CD4-positive, alpha-beta T cell treated with Interleukin-1 beta for 1 hour (primary cell): ENCODE results near the gene PIGN.

Experiments used
- DNase-seq, 2 donors: peaks; one replicate each; pipeline ENCODE4 v3.0.0-alpha.2; 2020 to 2022

The PIGN gene, protein sequence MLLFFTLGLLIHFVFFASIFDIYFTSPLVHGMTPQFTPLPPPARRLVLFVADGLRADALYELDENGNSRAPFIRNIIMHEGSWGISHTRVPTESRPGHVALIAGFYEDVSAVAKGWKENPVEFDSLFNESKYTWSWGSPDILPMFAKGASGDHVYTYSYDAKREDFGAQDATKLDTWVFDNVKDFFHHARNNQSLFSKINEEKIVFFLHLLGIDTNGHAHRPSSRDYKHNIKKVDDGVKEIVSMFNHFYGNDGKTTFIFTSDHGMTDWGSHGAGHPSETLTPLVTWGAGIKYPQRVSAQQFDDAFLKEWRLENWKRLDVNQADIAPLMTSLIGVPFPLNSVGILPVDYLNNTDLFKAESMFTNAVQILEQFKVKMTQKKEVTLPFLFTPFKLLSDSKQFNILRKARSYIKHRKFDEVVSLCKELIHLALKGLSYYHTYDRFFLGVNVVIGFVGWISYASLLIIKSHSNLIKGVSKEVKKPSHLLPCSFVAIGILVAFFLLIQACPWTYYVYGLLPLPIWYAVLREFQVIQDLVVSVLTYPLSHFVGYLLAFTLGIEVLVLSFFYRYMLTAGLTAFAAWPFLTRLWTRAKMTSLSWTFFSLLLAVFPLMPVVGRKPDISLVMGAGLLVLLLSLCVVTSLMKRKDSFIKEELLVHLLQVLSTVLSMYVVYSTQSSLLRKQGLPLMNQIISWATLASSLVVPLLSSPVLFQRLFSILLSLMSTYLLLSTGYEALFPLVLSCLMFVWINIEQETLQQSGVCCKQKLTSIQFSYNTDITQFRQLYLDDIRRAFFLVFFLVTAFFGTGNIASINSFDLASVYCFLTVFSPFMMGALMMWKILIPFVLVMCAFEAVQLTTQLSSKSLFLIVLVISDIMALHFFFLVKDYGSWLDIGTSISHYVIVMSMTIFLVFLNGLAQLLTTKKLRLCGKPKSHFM

DNA sequence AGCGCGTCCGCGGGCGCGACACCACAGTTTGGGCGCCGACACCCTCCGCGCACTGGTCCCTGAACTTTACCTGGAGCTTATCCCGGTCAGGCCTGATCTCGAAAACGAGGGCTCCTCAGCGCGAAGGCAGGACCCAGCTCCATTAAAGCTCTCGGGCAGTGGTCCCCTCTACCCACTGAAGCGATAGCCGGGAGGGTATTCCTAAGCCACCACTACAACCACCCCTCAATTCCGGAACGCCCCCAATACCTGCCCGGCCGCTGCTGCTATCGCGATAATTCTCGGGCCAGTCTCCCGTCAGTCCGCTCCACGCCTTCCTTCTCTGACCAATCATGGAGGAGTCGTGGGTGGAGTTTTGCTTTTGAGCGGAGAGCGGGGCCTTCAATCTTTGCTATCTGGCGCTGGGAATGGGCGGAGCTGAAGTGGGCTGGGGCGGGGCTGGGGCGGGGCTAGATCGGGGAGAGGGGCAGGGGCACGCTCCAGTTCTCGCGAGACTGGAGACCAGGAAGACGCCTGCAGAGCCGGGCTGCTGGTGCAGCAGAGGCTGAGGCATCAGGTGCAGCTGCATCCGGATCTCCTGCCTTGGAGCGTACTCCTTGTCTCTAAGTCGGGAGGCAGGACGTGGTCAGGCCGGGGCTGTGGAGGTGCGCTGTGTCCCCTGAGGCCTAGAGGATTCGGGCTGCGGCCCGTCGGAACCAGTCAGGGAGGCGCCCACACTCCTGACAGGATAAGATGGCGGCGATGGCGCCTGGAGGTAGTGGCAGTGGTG, at the start of gene PIGN, which contains the start of gene RELCH:
PIGN (minus strand) TSS at position 283 of the 769 bp plus-strand sequence. CDS start 25,703 bp downstream, outside the sequence.
RELCH (plus strand) TSS at position 482 of the 769 bp plus-strand sequence; CDS start at position 733, 251 bp downstream.
- DNase-seq: peak; percentile 97 to 98

DNA sequence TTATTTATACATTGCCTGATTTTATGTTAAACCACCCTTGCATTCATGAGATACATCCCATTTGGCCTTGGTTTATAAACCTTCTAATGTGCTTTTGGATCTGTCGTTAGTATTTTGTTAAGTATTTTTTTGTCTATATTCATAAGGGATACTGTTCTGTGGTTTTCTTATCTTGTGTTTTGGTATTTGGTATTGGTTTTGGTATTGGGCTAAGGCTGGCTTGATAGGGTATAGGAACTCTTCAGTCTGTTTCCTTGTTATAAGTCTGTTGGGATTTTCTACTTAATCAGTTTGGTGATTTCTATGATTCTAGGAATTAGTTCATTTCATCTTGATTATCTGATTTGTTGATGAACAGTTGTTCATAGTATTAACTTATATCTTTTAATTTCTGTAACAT, 49.4 kb upstream of the PIGN start:
- DNase-seq: no peak

DNA sequence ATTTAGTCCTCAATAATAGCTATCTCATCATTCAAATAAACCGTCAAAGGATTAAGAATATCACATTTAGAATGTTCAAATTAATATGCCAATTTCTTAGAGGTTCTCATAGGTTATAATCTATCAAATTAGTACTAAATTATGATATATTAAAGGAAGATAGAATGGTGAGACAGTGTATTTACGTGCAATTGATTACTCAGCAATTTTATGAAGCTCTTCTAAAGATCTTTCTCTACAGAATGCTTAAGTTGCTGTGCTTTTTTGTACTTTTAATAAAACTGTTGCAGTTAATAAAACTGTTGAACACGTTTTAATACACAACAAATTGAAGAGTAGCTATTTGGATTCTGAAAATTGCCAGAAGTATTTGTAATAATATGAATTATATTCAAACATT, 39.2 kb upstream of the PIGN start:
- no peak for DNase-seq

DNA sequence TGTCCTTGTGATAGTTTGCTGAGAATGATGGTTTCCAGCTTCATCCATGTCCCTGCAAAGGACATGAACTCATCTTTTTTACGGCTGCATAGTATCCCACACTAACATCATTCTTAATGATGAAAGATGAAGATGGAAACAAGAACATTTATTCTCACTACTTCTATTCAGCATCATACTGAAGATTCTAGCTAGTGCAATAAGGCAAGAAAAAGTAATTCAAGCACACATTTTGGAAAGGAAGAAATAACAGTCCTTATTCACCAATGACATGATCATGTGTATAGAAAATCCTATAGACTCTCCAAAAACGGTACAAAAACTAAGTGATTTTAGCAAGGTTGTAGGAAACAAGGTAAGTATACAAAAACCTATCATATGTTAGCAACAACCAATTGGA, 37.4 kb upstream of the PIGN start:
- no peak for DNase-seq

DNA sequence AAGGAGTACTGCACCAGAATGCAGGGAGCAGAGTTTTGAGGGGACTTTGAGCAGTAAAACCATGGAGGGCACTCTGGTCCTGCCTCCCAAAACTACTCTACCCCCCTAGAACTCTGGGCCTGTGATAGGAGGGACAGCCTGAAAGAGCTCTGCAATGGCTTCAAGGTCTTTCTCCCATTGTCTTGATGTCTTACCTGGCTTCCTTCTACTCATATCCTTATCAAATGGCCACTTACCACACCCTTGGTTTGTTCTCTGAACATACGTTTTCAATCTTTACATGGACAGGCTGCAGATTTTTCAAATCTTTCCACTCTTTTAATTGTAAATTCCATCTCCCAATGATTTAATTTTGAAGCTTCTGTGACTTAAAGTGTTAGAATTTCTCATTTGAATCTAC, 27.9 kb upstream of the PIGN start:
- no peak for DNase-seq

DNA sequence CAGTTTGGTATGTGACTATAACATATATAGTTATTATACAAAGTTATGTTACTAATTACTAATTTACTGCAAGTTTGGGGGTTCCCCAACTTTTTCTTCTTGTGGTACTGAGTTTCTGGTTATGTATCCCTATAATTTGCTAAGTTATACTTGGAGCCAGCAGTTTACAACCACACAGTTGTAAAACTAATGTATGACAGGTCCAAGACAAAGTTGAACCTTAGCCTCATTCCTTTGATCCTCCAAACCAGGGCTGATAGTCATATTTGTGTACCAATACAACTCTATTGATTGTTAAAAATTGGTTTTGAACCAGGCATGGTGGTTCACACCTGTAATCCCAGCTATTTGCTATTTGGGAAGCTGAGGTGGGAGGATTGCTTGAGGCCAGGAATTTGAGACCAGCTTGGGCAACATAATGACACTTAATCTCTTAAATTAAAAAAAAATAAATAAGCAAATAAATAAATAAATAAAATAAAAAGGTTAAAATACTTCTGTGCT, 24.5 kb upstream of the PIGN start:
- no peak for DNase-seq

DNA sequence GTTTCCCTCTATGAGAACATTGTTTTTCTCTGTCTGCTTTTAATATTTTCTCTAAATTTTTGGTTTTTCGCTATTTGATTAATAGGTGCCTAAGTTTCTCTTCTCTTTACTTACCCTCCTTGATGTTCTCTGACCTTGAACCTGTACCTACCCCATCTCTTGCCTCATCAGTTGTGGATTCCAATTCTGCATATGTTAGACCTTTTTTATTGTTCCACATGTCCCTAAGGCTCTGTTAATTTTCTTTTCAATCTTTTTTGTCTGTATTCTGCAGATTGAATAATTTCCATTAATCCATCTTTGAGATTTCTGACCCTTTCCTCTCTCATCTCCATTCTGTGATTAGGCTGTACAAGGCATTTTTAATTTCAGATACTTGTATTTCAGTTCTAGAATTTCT, 23.3 kb upstream of the PIGN start:
- no peak for DNase-seq

DNA sequence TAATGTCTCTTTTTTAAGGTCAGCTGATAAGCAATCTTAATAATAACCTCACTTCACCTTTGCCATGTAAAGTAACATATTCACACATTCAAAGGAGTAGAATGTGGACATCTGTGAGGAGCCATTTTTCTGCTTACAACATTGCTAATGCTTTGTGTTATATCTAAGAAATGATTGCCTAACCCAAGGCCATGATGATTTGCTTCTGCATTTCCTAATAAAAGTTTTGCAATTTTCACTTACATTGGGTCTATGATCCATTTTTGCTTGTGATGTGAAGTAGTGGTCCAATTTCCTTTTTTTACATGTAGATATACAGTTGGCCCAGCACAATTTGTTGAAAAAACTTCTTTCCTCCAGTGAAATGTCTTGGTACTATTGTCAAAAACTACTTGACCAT, 22.2 kb upstream of the PIGN start:
- no peak for DNase-seq

DNA sequence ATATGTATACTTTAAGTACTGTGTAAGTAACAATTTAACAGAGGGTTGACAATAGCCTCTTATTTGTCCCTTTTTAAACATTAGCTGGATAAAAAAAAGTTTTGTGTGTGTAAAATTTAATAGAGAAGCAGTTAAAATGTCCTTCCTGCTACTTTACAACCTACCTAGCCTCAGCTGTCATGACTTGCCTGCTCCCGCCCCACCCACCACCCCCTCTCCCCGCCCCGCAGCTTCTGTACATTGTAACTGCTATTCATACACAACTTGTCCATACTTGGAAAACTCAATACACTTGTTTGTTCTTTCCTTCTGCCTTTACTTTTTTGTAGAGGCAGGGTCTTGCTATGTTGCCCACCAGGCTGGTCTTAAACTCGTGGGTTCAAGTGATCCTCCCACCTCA, 19.7 kb upstream of the PIGN start:
- DNase-seq: no peak

DNA sequence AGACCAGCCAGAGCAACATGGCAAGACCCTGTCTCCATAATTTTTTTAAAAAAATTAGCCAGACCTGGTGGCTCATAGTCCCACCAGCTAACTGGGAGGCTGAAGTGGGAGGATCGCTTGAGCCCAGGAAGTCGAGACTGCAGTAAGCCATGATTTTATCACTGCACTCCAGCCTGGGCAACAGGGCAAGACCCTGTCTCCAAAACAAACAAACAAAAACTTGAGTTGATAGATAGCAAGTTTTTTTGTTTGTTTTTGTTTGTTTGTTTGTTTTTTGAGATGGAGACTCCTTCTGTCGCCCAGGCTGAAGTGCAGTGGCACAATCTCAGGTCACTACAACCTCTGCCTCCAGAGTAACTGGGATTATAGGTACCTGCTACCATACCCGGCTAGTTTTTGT, 19.0 kb upstream of the PIGN start:
- no peak for DNase-seq

DNA sequence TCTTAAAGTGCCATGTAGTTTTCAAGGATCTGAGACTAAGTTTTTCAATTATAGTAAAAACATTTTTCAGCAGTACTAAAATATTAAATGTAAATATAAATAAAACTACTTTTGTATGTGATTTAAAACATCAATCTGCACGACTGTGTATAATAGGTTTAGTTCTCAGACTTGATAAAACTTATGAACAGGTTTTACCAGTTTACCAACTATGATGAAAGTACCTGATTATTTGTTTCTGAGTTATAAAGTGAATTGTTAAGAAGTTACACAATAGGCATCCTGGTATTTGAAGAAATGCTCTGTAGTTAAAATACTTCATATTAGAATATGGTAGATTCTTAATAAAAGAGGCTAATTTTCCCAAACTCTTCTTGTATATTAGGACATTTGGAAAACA, 15.0 kb upstream of the PIGN start:
- DNase-seq: no peak

DNA sequence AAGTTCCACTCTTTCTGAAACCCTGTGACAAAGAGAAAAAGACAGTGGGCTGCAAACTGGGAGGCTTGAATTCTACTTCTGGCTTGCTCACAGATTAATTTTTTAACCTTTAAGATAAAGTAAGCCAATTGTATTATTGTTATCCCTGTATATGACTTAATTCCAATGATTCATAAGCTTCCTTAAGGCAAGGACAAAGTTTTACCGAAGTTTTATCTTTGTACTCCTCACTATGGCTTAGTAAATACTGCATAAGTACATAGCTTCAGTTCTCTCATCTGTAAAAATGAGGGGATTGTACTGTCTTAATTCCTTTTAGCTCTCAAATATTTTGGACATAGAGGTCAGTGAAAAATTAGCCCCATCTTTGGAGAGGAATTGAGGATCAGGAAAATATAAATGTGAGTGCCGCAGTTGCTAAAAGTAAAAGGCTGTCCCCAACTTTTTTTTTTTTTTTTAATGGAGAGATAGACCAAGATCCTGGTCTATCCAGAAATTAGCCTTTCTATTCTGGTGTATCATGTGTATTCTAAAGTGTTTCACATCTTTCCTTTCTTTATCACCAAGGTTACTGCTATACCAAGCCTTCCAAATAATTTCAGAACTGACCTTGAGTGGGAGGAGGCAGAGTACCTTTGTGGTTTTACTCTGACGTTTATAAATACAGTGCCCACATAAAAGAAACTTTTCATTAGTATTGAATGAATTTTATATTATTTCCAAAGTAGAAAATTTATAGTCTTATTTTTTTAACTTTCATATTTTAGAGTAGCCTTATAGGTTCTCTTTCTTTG, 13.5 kb upstream of the PIGN start:
- DNase-seq: no peak

DNA sequence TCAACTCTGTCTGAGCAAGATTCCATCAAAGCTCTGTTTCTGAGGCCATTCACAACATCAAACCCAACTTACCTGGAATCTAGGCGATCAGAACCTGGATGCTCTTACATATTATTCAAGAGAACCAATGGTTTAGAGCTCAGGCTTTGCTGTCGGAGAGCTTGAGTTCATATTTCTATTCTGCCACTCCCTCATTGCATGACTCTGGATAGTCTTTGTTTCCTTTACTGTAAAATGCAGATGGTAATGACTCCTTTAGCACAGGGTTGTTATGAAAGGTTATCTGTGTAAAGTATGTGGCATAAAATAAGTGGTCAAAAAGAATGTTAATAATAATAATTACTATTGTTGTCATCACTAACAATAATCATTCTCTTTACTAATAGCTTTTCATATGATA, 12.8 kb upstream of the PIGN start:
- no peak for DNase-seq

DNA sequence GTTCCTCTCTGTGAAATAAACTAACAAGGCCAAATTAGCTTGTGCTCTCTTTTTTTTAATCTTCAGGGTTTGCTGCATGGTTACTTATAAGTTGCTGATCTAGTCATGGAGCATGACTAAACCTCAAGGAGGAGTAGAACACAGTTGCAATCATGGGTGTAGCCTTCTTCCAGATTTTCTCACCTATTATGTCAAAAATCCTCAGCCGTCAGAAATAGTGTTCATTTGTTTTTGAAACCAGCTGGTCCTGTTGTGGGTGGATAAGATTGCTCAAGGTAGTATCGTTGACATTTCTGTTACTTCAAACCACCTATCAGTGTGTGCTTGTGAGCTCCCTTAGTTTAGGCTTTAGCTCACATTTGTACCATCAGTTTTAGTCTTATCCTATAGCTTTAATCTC, 11.4 kb upstream of the PIGN start:
- DNase-seq: no peak

DNA sequence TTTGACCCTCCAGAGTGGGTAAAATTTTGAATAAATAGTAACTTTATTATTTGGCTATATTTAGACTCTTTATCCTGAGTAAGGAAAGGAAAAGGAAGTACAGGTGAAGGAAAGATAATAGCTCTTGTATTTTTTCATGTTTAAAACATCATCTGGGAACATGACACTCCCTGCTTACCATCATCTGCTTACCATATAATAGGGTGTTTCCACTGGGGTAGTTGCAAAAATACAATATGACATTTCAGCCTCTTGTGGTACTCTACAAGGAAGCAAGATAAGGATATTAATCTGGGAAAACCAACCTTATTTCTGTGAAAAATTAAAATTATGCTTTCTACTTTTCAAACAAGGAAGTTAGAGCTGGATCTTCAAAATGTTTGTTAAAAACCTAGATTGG, 10.1 kb upstream of the PIGN start:
- no peak for DNase-seq

DNA sequence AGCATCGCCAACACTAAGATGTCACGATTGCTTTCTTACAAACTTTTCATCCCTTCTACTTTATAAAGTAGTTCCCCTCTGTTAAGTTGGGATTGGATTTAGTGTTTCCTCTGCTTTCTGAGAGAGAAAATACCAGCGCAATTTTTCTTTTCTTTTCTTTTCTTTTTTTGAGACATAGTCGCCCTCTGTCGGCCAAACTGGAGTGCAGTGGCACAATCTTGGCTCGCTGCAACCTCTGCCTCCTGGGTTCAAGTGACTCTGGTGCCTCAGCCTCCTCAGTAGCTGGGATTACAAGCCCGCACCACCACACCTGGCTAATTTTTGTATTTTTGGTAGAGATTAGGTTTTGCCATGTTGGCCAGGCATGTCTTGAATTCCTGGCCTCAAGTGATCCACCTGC, 9.2 kb upstream of the PIGN start:
- DNase-seq: no peak

DNA sequence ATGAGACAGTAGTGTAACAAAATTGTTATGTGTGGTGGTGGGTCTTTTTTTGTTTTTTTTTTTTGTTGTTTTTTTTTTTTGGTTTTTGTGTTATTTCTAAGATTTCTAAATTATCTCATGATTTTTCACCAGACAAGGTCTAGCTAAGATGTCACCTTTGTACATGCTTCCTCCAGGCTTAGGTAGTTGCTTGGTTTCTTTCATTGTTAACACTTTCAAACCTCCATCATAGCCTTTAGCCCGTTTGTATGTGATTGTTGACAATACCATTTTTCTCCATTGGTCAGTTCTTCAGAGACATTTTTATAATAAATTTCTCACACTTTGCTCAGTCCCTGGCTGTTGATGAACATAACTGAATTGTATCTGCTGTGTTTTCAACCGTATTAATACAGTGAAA, 2.4 kb upstream of the PIGN start:
- no peak for DNase-seq

DNA sequence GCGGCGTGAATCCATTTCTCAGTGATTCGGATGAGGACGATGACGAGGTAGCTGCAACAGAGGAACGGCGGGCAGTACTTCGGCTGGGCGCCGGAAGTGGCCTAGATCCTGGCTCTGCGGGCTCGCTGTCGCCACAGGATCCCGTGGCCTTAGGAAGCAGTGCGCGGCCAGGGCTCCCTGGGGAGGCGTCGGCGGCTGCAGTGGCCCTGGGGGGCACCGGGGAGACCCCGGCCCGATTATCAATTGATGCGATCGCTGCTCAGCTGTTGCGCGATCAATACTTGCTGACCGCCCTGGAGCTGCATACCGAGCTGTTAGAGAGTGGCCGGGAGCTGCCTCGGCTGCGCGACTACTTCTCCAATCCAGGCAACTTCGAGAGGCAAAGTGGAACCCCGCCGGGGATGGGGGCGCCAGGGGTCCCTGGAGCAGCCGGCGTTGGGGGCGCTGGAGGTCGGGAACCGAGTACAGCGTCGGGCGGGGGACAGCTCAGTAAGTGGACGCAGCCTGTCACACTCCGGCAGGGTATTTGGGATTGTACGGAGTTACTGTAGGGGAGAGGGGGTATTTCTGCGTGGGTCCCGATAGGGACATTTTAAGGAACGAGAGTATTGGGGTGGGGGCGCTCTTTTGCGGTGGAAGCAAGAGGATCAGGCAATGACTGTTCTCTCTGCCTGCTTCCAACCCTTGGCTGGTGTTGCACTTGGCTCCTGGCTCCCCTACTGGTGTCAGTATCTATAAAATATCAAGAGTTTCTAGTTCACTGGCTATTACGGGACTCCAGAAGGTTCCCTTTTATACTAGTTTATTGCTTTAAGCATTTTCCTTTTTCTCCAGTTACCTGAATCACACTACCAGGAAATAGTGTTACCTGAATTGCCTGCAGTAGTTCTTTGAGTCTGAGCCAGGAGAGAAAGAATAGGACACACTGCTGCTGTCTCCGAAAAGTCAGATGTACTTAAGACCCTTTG, 971 bp upstream of the PIGN start:
- DNase-seq: peak; percentile 9 to 17

DNA sequence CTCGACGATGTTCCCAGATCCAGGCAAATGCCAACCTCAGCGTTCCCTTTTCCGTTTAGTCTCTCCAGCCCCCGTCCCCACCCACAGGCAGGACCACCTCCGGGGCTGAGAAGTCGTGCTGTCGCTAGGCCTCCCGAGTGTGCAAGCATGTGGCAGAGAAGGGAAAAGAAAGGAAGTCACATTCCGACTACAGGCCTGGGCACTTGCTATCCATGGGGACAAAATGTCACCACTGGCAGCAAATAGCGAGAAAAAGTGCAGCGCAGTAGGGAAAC, 420 bp downstream of the PIGN start:
- no peak for DNase-seq

DNA sequence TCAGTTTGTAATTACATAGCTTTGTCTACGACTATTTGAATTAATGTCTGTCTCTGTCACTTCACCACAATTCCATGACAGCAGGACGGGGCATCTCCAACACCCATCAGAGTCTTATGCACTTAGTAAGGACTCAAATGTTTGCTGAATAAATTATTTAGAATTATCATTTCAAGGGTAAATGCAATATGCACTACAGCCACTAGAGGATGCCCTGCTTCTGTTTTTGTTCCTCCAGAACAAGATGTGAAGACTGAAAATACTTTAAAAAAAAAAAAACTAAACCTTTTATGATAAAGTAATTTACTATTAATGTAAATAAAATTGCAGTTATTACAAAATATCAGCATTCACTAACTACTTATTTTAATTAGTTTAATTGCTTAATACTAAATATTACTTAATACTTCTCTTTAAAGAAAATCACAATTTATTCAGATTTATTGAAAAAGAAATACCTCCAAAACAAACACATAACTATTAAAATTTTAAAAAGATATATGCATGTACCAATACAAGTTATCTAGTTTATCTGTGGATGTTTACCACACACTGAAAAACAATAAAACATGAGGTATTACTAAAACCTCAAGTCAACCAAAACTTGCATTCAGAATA, 3.2 kb downstream of the PIGN start:
- DNase-seq: peak in 1 of 2 donors; percentile 71

DNA sequence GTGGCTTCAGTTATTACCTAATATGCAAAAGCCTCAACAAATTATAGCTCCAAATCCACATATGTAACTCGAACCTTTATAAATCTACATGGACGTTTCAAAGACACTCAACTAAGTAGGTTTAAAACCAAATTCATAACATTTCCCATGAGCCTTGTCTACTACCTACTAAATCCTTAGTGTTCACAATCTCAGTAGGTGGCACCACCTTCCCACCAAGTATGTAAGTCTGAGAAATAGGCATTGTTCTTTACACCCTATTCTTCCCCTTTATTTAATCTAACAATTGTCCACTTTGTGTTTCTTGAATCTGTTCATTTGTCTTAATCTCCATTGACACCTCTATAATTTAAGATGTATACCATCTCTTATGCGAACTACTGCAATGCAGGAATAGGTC, 4.6 kb downstream of the PIGN start:
- no peak for DNase-seq
